ENCODE results near the gene NOX3. TPM values are rescaled to one million over a fixed set of nuclear protein-coding genes. Genes with fewer than 3 reads are reported as not detected.

Gene NOX3
- total and polyA plus RNA-seq, 2 donors (not counting 3 experiments of a cell fraction or from before 2014, with no cell fraction given) = not detected

- no peaks in the 10 kb centered on the region for H3K9me1 ChIP-seq (replicated peaks; ENCODE audit: control insufficient read depth, extremely low read depth, insufficient read depth, low read length)
- CTCF ChIA-PET = no interaction called here
- no peaks in the 10 kb centered on the region for H3K36me3 ChIP-seq (ENCODE audit: control insufficient read depth in 2 of 2, extremely low read depth in 1 of 2, insufficient read depth in 2 of 2, low read length in 2 of 2)
- intact Hi-C loops (cut with micrococcal nuclease) (no loop called here), dilution Hi-C loops (cut with MboI; ENCODE audit: extremely low pct_ligation_motif_present, low sequenced_read_pairs) (no loop called here)
- no peaks in the 10 kb centered on the region for H3K4me1 ChIP-seq (ENCODE audit: control insufficient read depth, extremely low read depth, insufficient read depth, low read length)
- TF ChIP-seq EZH2 (IDR thresholded peaks at IDR 0.05; ENCODE audit: borderline replicate concordance, low read depth, low read length, severe bottlenecking) = no peak
- TF ChIP-seq MAX (IDR thresholded peaks at IDR 0.05; ENCODE audit: insufficient read depth, insufficient read length) = no peak
- TF ChIP-seq FOS (IDR thresholded peaks at IDR 0.05; ENCODE audit: borderline replicate concordance, insufficient read depth, low read length) = no peak
- TF ChIP-seq POLR2A (IDR thresholded peaks at IDR 0.05; ENCODE audit: low read depth, low read length) = no peak
- TF ChIP-seq CTCF (IDR thresholded peaks at IDR 0.05; ENCODE audit: extremely low read depth in 1 of 2, insufficient read depth in 1 of 2, low read depth in 1 of 2, low read length in 2 of 2) = no peak
- TF ChIP-seq JUN (IDR thresholded peaks at IDR 0.05; ENCODE audit: borderline replicate concordance, insufficient read depth, insufficient read length, low read depth) = no peak
- no peak for TF ChIP-seq POLR2AphosphoS5 (IDR thresholded peaks at IDR 0.05; ENCODE audit: insufficient read depth, low read depth, low read length)
- no peak for TF ChIP-seq GATA2 (IDR thresholded peaks at IDR 0.05; ENCODE audit: insufficient read depth, insufficient read length, low read depth, low read length)
- TF ChIP-seq MYC (IDR thresholded peaks at IDR 0.05; ENCODE audit: low read depth, low read length) = no peak
- no peaks in the 10 kb centered on the region for H4K20me1 ChIP-seq (replicated peaks; ENCODE audit: control insufficient read depth, extremely low read depth, insufficient read depth, low read length)
- H3K27me3 ChIP-seq (ENCODE audit: control insufficient read depth in 2 of 2, insufficient read depth in 2 of 2, low read length in 2 of 2) = no peaks in the 10 kb centered on the region
- no peak overlapping the region for H3K4me3 ChIP-seq (replicated peaks in 1 of 3; ENCODE audit: insufficient read depth in 1 of 3, low read depth in 1 of 3, low read length in 3 of 3)
- H3K9ac ChIP-seq (replicated peaks; ENCODE audit: extremely low read depth, insufficient read depth, low read length) = no peak overlapping the region
- no TSS peak for BruUV-seq (replicated peaks)
- H3K79me2 ChIP-seq (ENCODE audit: control insufficient read depth, insufficient read depth, low read length) = no peaks in the 10 kb centered on the region
- no peak overlapping the region for H3K4me2 ChIP-seq (ENCODE audit: insufficient read depth, low read length)
- DNase-seq (ENCODE audit: low read depth, low spot score) (no peak), FAIRE-seq (no peak)
- no peak overlapping the region for H3K27ac ChIP-seq (ENCODE audit: insufficient read depth, low read depth, low read length)
- H2AFZ ChIP-seq (ENCODE audit: low read depth, low read length) = no peak overlapping the region
- POLR2A ChIA-PET = no interaction called here
- H3K9me3 ChIP-seq (replicated peaks; ENCODE audit: control insufficient read depth, insufficient read depth, low read length) = no peaks in the 10 kb centered on the region
Measured at GRCh38 chr6:155443168-155443567, 12.5 kb downstream of the NOX3 start.

Measured in endothelial cell of umbilical vein (primary cell).